Globus pallidus (tissue), 1 donor: ENCODE measurements around the gene HOXC12.

Experiments used
- DNase-seq: peaks from one replicate; pipeline ENCODE4 v3.0.0-alpha.2; 2015; ENCODE audit warnings: low spot score

Gene HOXC12

GRCh38 chr12:53972722-53973235 is 18.1 kb downstream of the HOXC12 start, which contains the start of gene HOXC11:
TSS of gene HOXC11 (plus strand) at chr12:53973126. CDS start at chr12:53973242, 116 bp downstream.
- no peak for DNase-seq

- no peak for DNase-seq
Observed at GRCh38 chr12:53973236-53974042, 18.7 kb downstream of the HOXC12 start.

GRCh38 chr12:53974084-53975063 is 19.7 kb downstream of the HOXC12 start, which contains the start of gene HOTAIR:
TSS of gene HOTAIR (minus strand) at chr12:53974954.
- DNase-seq, result no peak

GRCh38 chr12:53975064-53975471 is 20.4 kb downstream of the HOXC12 start:
- DNase-seq, result no peak

- no peak for DNase-seq
Observed at GRCh38 chr12:53975479-53976152, 20.9 kb downstream of the HOXC12 start.

GRCh38 chr12:53976172-53976822 is 21.6 kb downstream of the HOXC12 start:
- no peak for DNase-seq

- no peak for DNase-seq
Observed at GRCh38 chr12:53976823-53977595, 22.3 kb downstream of the HOXC12 start.

- no peak for DNase-seq
Observed at GRCh38 chr12:53977596-53978445, 23.1 kb downstream of the HOXC12 start.

GRCh38 chr12:53978477-53979356 is 24.0 kb downstream of the HOXC12 start:
- no peak for DNase-seq

- DNase-seq, result no peak
Observed at GRCh38 chr12:53980104-53980801, 25.6 kb downstream of the HOXC12 start.

- DNase-seq, result no peak
Observed at GRCh38 chr12:53980802-53981496, 26.2 kb downstream of the HOXC12 start.

GRCh38 chr12:53981634-53982565 is 27.2 kb downstream of the HOXC12 start:
- DNase-seq, result no peak

- DNase-seq, result no peak
Observed at GRCh38 chr12:53982648-53983567, 28.2 kb downstream of the HOXC12 start.

GRCh38 chr12:53983568-53983949 is 28.9 kb downstream of the HOXC12 start:
- no peak for DNase-seq

- no peak for DNase-seq
Observed at GRCh38 chr12:53983950-53984572, 29.4 kb downstream of the HOXC12 start.
